CMK (cell line): Measurements from ENCODE around the gene RAB31.
A peak's percentile ranks its signal among the peaks of the same experiment; 100 is the strongest.

Experiments
- DNase-seq: peaks from one replicate; pipeline ENCODE4 v3.0.0-alpha.2; 2010; ENCODE audit warnings: low read depth

RAB31 gene

GRCh38 chr18:9792565-9793245 is 84.6 kb downstream of the RAB31 start:
- no peak for DNase-seq

- DNase-seq = no peak
Measured at GRCh38 chr18:9796011-9796410, 87.9 kb downstream of the RAB31 start.

- no peak for DNase-seq
Measured at GRCh38 chr18:9796935-9797549, 88.9 kb downstream of the RAB31 start.

- peak; percentile 8 for DNase-seq
Measured at GRCh38 chr18:9802175-9803062, 94.3 kb downstream of the RAB31 start.

GRCh38 chr18:9803063-9803697 is 95.1 kb downstream of the RAB31 start:
- DNase-seq = peak; percentile 78

GRCh38 chr18:9803698-9804516 is 95.8 kb downstream of the RAB31 start:
- DNase-seq = peak; percentile 7

GRCh38 chr18:9804517-9805104 is 96.5 kb downstream of the RAB31 start:
- no peak for DNase-seq

- no peak for DNase-seq
Measured at GRCh38 chr18:9806905-9807304, 98.8 kb downstream of the RAB31 start.

- no peak for DNase-seq
Measured at GRCh38 chr18:9808295-9809241, 100.5 kb downstream of the RAB31 start.

- DNase-seq = no peak
Measured at GRCh38 chr18:9809697-9810096, 101.6 kb downstream of the RAB31 start.

GRCh38 chr18:9810299-9810698 is 102.2 kb downstream of the RAB31 start:
- no peak for DNase-seq

- no peak for DNase-seq
Measured at GRCh38 chr18:9810994-9811705, 103.0 kb downstream of the RAB31 start.

- DNase-seq = no peak
Measured at GRCh38 chr18:9811978-9812377, 103.9 kb downstream of the RAB31 start.

- DNase-seq = no peak
Measured at GRCh38 chr18:9814431-9814830, 106.3 kb downstream of the RAB31 start.

GRCh38 chr18:9817286-9817685 is 109.2 kb downstream of the RAB31 start:
- DNase-seq = no peak

GRCh38 chr18:9817725-9818422 is 109.8 kb downstream of the RAB31 start:
- DNase-seq = no peak

- DNase-seq = no peak
Measured at GRCh38 chr18:9818423-9818734, 110.3 kb downstream of the RAB31 start.

- no peak for DNase-seq
Measured at GRCh38 chr18:9820127-9820526, 112.0 kb downstream of the RAB31 start.

GRCh38 chr18:9820719-9821118 is 112.6 kb downstream of the RAB31 start:
- DNase-seq = no peak
